Fibroblast of peridontal ligament (primary cell): Measurements from ENCODE around the gene ATAD3A.

Experiments used
- DNase-seq: peaks from one replicate; pipeline ENCODE4 v3.0.0-alpha.2; 2010; ENCODE audit errors: extremely low read depth

The ATAD3A gene

GRCh38 chr1:1582585-1583346 is 70.8 kb downstream of the ATAD3A start:
- DNase-seq, result no peak

- DNase-seq, result no peak
Observed at GRCh38 chr1:1583347-1584010, 71.5 kb downstream of the ATAD3A start.
